GM23248 (cell line): Measurements from ENCODE around the gene KLF13. TPM values are rescaled to one million over a fixed set of nuclear protein-coding genes. Genes with fewer than 3 reads are reported as not detected.

Experiments
- DNase-seq: peaks from one replicate; pipeline ENCODE4 v3.0.0-alpha.2; 2015
- H2AFZ ChIP-seq: fragments of 200-600 bp; sonication (generic); 2 replicates; pipeline ENCODE4 v1.6.1; 2016; ENCODE audit warnings: antibody characterized with exemption
- H3F3A ChIP-seq: fragments of 200-600 bp; sonication (generic); 2 replicates; pipeline ENCODE4 v1.6.1; 2016; ENCODE audit warnings: mild to moderate bottlenecking, antibody characterized with exemption, mixed run types; ENCODE audit not compliant: insufficient read depth
- H3K27ac ChIP-seq: fragments of 200-600 bp; sonication (generic); 2 replicates; pipeline ENCODE4 v1.5.1; 2016; ENCODE audit warnings: mild to moderate bottlenecking
- H3K27me3 ChIP-seq: fragments of 200-600 bp; sonication (generic); replicated peaks from 2 replicates; pipeline ENCODE4 v1.6.1; 2016; ENCODE audit warnings: mild to moderate bottlenecking; ENCODE audit not compliant: insufficient read depth
- H3K36me3 ChIP-seq: fragments of 200-600 bp; sonication (generic); 2 replicates; pipeline ENCODE4 v1.6.1; 2016; ENCODE audit warnings: low read depth, mild to moderate bottlenecking
- H3K4me1 ChIP-seq: fragments of 200-600 bp; sonication (generic); 2 replicates; pipeline ENCODE4 v1.6.1; 2016; ENCODE audit warnings: mild to moderate bottlenecking; ENCODE audit not compliant: insufficient read depth
- H3K4me2 ChIP-seq: fragments of 200-600 bp; sonication (generic); one replicate; pipeline ENCODE4 v1.6.1; 2016; ENCODE audit warnings: mild to moderate bottlenecking; ENCODE audit not compliant: unreplicated experiment
- H3K4me3 ChIP-seq: fragments of 200-600 bp; sonication (generic); 2 replicates; pipeline ENCODE4 v1.5.1; 2016; ENCODE audit warnings: mild to moderate bottlenecking
- H3K79me2 ChIP-seq: fragments of 200-600 bp; sonication (generic); 2 replicates; pipeline ENCODE4 v1.6.1; 2016; ENCODE audit warnings: mild to moderate bottlenecking; ENCODE audit not compliant: insufficient read depth
- H3K9ac ChIP-seq: fragments of 200-600 bp; sonication (generic); 2 replicates; pipeline ENCODE4 v1.6.1; 2016; ENCODE audit warnings: mild to moderate bottlenecking
- H3K9me2 ChIP-seq: fragments of 200-600 bp; sonication (generic); 2 replicates; pipeline ENCODE4 v1.6.1; 2016; ENCODE audit warnings: mixed run types, mild to moderate bottlenecking, moderate library complexity; ENCODE audit not compliant: insufficient read depth
- H3K9me3 ChIP-seq: fragments of 200-600 bp; sonication (generic); one replicate; pipeline ENCODE4 v1.6.1; 2017; ENCODE audit warnings: low read depth
- H4K20me1 ChIP-seq: fragments of 200-600 bp; sonication (generic); 2 replicates; pipeline ENCODE4 v1.6.0; 2016; ENCODE audit not compliant: insufficient read depth
- EZH2 ChIP-seq: fragments of 200-600 bp; sonication (generic); IDR thresholded peaks from 2 replicates; pipeline ENCODE4 v1.6.1; 2018; ENCODE audit warnings: antibody characterized with exemption, mild to moderate bottlenecking; ENCODE audit not compliant: insufficient read depth, poor library complexity, severe bottlenecking
- EZH2phosphoT487 ChIP-seq: fragments of 200-600 bp; sonication (generic); IDR thresholded peaks from 2 replicates; pipeline ENCODE4 v1.6.1; 2018; ENCODE audit warnings: antibody characterized with exemption, moderate library complexity, mild to moderate bottlenecking, low read depth; ENCODE audit not compliant: insufficient read depth
- WGBS, 2 experiments: methylation state at CpG; one replicate each; pipeline ENCODE4 v1.1.6; 2015 to 2017; ENCODE audit warnings: low lambda C conversion rate in 2 of 2, low coverage in 1 of 2; ENCODE audit errors: missing lambda C conversion rate in 2 of 2; 5-methylcytosine and 5-hydroxymethylcytosine counted together
- in situ Hi-C: fragments of 300-500 bp; cut with MboI; formaldehyde crosslinking; loops from 2 replicates; pipeline ENCODE4 v1.15.0; 2020
- polyA plus RNA-seq: library from polyadenylated mRNA; unstranded; fragments of >200 nt; fragmentation: Nextera tagmentation; extraction: Ambion mirVana; gene quantifications from 2 replicates; pipeline ENCODE4 v1.2.1, GENCODE V29; 2016
- total RNA-seq: library from RNA; depleted of rRNA; stranded (reverse); fragments of >200 nt; shearing (Covaris generic); gene quantifications from 2 replicates; pipeline ENCODE4 v1.2.3, GENCODE V29; 2014

The KLF13 gene
- total and polyA plus RNA-seq, 2 experiments from 2014 or later: 8.0 to 38.9 TPM

DNA sequence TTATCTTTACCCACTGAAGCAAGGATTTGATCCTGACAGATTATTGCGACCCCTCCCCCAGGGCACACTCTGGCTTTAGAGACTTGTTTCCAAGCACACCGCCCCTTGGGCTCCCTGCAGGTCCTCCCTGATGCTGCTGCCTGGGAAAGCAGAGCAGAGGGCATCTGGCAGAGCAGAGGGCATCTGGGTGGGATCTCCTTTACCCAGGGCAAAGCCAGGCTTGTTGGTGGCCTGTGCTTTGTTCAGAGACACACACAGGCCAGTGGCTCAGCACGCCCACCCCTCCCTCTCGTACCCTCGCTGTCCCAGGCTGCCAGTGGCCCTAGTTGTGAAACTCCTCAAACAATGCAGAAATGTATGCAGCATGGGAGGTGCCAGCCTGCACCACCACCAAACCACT, 4.8 kb downstream of the KLF13 start:
- no peak overlapping the region for H2AFZ ChIP-seq
- no peaks in the 10 kb centered on the region for H3K9me3 ChIP-seq
- H3K27ac ChIP-seq: no peak overlapping the region
- no peaks in the 10 kb centered on the region for H3K9me2 ChIP-seq
- H3K79me2 ChIP-seq: peaks cover 83% of the 10 kb centered on the region
- in situ Hi-C loops: no loop called here
- DNase-seq: no peak
- H3K36me3 ChIP-seq: no peaks in the 10 kb centered on the region
- 76 to 77% methylated on average over 5 of the region's 5 CpGs for WGBS, 2 experiments
- no peak overlapping the region for H3K9ac ChIP-seq
- H3K4me1 ChIP-seq: no peaks in the 10 kb centered on the region
- TF ChIP-seq EZH2 (no peak), EZH2phosphoT487 (no peak)
- H3K4me2 ChIP-seq: no peak overlapping the region
- H3F3A ChIP-seq: 0 out of 2 replicates have a peak, but pooled peaks cover 4% of the 10 kb centered on the region
- no peak overlapping the region for H3K4me3 ChIP-seq
- no peaks in the 10 kb centered on the region for H4K20me1 ChIP-seq
- H3K27me3 ChIP-seq: no peaks in the 10 kb centered on the region

DNA sequence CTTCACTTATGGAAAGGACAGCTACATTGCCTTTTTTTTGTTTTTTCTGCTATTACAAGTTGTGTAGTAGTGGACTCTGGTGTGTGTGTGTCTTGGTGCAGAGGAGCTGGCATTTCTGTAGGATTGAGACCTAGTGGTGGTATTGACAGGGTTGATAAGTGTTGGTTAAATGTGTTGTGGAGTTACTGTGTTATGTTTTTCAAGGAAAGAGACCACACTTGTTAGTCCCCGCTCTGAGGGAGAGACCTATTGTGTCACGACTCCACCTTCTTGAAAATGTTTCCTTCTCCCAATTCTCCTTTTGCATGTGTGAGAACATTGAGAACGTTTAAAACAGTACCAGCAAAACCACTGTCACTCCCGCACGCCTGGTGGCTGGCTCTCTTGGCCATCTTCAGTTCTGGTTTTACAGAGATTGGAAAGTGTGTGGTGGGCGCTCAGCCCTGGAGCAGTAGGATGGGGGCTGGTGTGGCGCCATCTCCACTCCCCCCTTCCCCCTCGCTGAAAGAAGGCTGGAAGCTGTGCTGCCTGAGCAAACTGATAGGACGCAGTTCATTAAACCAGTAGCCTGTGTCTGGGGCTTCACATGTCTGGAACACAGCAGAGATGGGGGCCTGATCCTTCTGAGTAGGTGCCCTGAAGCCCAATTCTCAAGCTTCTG, 5.5 kb downstream of the KLF13 start:
- no peaks in the 10 kb centered on the region for H3K9me2 ChIP-seq
- H3K27me3 ChIP-seq: no peaks in the 10 kb centered on the region
- TF ChIP-seq EZH2 (no peak), EZH2phosphoT487 (no peak)
- no peak overlapping the region for H3K4me2 ChIP-seq
- in situ Hi-C loops: no loop called here
- no peaks in the 10 kb centered on the region for H3K9me3 ChIP-seq
- no peak overlapping the region for H3K27ac ChIP-seq
- no peaks in the 10 kb centered on the region for H4K20me1 ChIP-seq
- DNase-seq: no peak
- no peak overlapping the region for H3K4me3 ChIP-seq
- peaks cover 91% of the 10 kb centered on the region for H3K79me2 ChIP-seq
- 0 out of 2 replicates have a peak, but pooled peaks cover 4% of the 10 kb centered on the region for H3F3A ChIP-seq
- WGBS, 2 experiments: 48 to 53% methylated on average over 9 of the region's 9 CpGs
- no peaks in the 10 kb centered on the region for H3K36me3 ChIP-seq
- H3K9ac ChIP-seq: no peak overlapping the region
- no peak overlapping the region for H2AFZ ChIP-seq
- H3K4me1 ChIP-seq: no peaks in the 10 kb centered on the region

DNA sequence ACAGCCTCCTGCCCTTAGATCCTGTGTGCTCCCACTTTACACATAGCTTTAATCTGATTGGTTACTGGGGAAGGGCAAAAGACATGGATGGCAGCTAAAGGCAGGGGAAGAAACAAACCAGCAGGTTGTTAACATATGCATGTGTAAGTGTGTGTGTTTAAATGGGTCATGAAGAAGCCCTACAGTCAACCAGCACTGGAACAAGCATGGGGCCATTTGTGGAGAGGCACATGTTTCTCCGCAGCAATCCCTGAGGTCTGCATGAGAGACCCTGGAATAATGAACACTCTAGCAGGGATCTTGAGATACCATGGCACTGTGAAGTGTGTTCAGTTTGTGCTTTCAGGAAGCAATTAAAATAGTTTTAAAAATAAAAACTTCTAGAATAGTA, 6.0 kb downstream of the KLF13 start:
- DNase-seq: no peak
- H3F3A ChIP-seq: 0 out of 2 replicates have a peak, but pooled peaks cover 4% of the 10 kb centered on the region
- H3K79me2 ChIP-seq: peaks cover 96% of the 10 kb centered on the region
- no peaks in the 10 kb centered on the region for H4K20me1 ChIP-seq
- TF ChIP-seq EZH2phosphoT487 (no peak), EZH2 (no peak)
- no peak overlapping the region for H3K9ac ChIP-seq
- no peak overlapping the region for H3K27ac ChIP-seq
- 100% methylated on average over 1 of the region's 1 CpG for WGBS, 2 experiments
- no peak overlapping the region for H3K4me2 ChIP-seq
- no peaks in the 10 kb centered on the region for H3K27me3 ChIP-seq
- H3K36me3 ChIP-seq: no peaks in the 10 kb centered on the region
- H3K4me1 ChIP-seq: no peaks in the 10 kb centered on the region; the same call in 1 of the 2 replicates
- no peak overlapping the region for H3K4me3 ChIP-seq
- H2AFZ ChIP-seq: no peak overlapping the region
- in situ Hi-C loops: no loop called here
- no peaks in the 10 kb centered on the region for H3K9me3 ChIP-seq
- no peaks in the 10 kb centered on the region for H3K9me2 ChIP-seq

DNA sequence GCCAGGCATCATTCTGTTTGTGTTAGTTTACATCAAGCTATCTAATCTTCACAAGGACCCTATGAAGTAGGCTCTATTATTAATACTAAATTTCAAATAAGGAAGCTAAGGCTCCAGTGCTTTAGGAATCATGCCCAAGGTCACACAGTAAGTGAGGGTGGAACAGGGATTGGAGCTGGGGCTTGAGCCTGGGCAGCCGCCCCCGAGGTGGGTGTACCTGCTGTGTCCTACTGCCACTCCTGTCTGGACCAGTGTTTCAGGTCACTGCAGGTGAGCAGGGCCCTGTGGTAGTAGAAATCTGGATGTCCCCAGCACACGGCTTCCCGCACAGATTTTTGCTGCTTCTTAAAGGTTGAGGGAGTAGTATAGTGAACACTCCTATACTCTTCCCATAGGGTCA, 6.5 kb downstream of the KLF13 start:
- H4K20me1 ChIP-seq: no peaks in the 10 kb centered on the region
- H3K79me2 ChIP-seq: peaks cover 99% of the 10 kb centered on the region
- no peak overlapping the region for H3K9ac ChIP-seq
- no peak for DNase-seq
- no peak overlapping the region for H3K27ac ChIP-seq
- H3K27me3 ChIP-seq: no peaks in the 10 kb centered on the region
- H3K36me3 ChIP-seq: no peaks in the 10 kb centered on the region
- H3K9me3 ChIP-seq: no peaks in the 10 kb centered on the region
- peaks cover 8% of the 10 kb centered on the region; the same call in 1 of the 2 replicates for H3F3A ChIP-seq
- WGBS, 2 experiments: 83 to 89% methylated on average over 4 of the region's 4 CpGs
- no peaks in the 10 kb centered on the region for H3K9me2 ChIP-seq
- no peak overlapping the region for H2AFZ ChIP-seq
- no peak overlapping the region for H3K4me3 ChIP-seq
- TF ChIP-seq EZH2phosphoT487 (no peak), EZH2 (no peak)
- H3K4me2 ChIP-seq: no peak overlapping the region
- in situ Hi-C loops: no loop called here
- no peaks in the 10 kb centered on the region; the same call in 1 of the 2 replicates for H3K4me1 ChIP-seq
